Measurements from ENCODE around the gene KCNMA1.

KCNMA1 gene

GRCh38 chr10:77631241-77631640 is 6.4 kb downstream of the KCNMA1 start:
- DNase-seq: no peak

GRCh38 chr10:77630507-77630848 is 7.1 kb downstream of the KCNMA1 start:
- DNase-seq: no peak

DNA sequence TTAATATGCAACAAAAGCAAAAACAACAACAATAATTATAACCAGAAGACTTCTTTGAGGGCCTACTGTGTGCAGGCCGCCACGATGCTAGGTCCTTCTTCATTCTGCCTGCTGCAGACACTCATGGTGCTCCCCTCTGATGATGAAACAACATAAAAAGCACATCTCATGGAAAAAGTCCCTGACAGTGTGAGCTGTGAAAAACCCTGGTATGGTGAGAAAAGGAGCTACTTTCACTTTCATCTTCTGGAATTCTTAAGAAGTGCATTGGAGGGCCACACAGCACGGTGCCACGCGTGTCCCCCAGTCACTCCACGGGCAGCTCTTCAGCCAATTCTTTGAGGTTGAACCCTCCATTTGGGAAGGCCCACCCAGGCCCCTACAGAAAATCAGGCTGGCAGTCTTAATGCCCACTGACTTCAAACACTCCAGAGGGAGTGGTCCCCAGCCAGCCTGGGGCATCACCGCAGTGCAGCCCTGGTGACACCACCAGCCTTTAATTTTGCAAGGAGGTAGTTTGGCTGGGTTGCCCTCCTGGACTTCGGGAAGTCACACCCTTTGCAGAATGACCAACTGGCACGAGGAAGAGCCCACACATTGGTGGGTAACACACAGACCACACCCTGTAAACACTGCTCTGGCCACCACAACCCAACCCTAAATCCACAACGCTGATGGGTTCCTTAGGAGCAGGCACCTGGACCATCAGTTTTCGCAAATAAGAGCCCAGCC is 7.7 kb downstream of the KCNMA1 start:
- DNase-seq: peak; percentile 34

GRCh38 chr10:77628906-77629730 is 8.5 kb downstream of the KCNMA1 start:
- DNase-seq: peak; percentile 76

DNA sequence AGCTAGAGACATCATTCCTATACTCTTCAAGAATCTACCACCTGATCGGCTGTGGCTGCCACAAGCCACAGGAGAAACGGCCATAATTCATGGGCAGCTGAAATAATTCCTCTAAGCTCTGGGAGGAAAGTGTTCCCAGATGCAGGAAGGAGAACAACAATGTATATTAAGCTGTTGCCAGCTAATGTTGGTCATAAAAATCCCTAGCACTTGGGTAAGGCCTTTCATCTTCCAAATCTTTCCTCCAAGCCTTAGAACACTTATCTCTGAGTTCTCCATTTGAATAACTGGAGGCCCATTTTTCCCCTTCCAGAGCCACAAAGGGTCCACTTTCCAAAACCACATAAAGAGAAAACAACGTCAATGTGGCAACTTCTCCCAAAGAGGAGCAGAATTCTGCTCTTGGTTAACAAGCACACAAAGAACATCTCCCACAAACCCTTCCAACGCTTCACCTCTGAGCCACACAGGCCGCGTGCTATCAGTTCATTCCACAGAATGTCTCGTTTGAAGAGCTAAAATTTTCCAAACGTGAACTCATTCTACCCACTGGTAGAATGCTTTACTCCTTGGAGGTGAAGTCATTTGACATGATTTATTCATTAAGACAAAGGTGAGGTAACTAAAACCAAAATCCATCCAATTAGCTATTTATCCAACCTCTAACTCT is 11.2 kb downstream of the KCNMA1 start:
- no peak for DNase-seq

GRCh38 chr10:77625379-77625778 is 12.2 kb downstream of the KCNMA1 start:
- no peak for DNase-seq

- no peak for DNase-seq
These were observed 14.7 kb downstream of the KCNMA1 start for GRCh38 chr10:77622889-77623291.

GRCh38 chr10:77620731-77621130 is 16.9 kb downstream of the KCNMA1 start:
- DNase-seq: no peak

DNA sequence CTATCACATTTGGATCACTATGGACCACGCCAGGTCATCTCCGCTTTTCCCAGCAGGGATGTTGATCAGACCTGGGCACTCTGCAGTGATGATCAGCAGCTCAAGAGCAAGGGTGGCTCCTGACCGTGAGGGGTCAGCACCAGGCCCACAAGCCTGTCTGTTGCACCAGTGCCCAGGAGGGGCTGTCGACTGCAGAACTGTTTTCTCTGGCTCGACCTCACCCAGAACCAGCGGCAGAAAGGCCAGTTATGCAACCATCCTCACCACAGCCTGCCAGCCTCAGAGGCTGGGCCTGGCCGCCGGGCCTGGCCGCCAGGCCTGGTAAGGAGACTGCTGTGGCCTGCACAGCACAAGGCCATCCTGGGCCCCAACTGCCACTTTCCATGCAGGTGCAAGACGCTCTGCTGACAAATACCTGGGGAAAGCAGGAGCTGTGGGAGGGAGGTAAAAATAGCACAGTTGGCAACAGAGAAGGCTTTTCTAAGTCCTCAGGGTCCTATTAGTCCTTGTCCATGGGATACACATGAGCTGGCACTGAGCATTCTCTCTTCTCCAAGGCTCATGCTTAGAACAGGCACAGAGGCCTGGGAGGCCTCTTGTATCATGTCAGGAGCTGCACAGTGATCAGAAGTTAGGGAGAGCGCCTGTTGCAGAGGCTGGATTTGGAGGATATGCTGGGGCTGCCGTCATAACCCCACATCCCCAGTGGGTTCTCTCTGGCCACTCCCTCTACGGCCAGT is 17.5 kb downstream of the KCNMA1 start:
- no peak for DNase-seq

GRCh38 chr10:77618117-77618516 is 19.5 kb downstream of the KCNMA1 start:
- DNase-seq: no peak

DNA sequence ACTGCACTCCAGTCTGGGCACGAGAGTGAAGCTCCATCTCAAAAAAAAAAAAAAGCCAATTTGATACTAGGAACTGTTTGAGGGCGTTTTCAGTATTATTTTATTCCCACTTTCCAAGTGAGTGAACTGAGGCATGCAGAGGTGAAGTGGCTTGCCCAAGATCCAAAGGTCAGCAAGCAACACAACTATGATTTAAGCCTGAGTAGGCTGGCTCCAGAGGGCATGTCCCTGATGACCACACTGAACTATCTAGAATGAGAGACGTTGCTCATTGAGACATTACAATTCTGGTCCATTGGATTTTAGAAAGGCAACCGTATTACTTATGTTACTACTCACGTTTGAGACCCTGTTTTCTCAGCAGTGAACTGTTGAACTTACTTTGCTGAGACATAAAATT is 20.8 kb downstream of the KCNMA1 start:
- no peak for DNase-seq

- DNase-seq: no peak
These were observed 22.6 kb downstream of the KCNMA1 start for GRCh38 chr10:77614778-77615625.

- no peak for DNase-seq
These were observed 24.0 kb downstream of the KCNMA1 start for GRCh38 chr10:77613476-77614130.

DNA sequence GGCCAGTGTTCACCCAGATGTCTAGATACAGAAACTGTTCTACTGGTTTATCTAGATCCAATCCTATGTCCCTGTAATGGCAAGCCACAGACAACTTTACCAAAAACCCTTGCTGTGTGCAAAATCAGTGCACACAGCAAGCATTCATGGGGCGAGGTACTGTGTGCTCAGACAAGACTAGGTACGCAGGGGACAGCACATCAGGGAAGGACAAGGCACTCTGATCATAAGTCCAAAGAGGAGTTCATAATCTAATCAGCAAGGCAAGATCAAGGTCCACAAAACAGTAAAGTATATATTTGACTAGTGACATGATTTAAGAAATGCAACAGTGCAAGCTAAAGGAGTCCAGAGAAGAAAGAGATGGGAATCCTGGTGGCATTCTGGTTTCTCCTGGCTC is 25.9 kb downstream of the KCNMA1 start:
- DNase-seq: no peak

DNA sequence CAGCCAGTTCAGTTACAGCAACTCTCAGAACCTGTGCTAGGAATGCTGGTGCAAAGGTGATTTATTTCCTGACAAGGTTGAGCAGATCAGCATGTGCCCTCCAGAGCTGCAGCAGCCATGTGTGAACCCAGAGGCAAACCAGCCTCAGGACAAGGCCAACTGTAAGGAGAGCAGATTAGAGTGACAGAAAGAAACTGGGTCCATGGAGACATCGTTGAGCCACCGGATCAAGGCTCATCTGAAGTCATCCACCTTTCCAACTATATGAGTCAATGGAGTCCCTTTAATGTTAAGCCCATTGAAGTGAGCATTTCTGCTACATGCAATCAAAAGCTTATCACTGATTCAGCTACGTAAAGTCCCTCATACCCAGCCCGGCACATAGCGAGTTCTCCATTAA is 26.4 kb downstream of the KCNMA1 start:
- no peak for DNase-seq

- DNase-seq: no peak
These were observed 27.8 kb downstream of the KCNMA1 start for GRCh38 chr10:77609781-77610272.

DNA sequence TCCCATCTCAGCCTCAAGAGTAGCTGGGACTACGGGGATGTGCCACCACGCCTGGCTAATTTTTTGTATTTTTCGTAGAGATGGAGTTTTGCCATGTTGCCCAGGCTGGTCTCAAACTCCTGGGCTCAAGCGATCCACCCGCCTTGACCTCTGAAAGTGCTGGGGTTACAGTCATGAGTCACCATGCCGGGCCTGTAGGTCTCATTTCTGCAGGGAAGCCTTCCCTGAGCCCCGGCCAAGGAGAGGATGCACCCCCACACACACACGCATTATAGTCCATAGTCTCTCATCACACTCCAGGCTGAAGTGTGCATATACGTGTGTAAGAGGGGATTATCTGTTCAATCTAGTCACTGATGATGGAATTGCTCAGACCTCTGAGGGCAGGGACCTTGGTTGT is 29.3 kb downstream of the KCNMA1 start:
- DNase-seq: no peak

DNA sequence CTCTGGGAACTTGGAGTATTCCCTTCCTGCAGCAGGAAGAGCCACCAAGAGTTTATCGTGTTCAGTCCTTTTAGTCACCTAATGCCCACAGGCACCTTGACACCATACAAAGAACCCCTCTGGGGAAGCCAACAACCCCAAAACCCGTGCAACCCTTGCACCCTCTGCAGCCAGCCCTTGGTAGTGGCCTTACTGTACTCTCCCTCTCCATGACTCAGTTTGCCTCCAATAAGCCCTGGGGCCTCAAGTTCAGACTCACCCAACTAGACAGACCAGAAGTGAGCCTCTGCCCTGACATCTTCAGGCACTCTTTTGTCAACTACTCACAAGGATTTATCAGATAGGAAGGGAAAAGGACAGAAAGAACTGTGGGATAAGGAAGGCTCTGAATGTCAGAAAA is 30.9 kb downstream of the KCNMA1 start:
- no peak for DNase-seq

GRCh38 chr10:77605466-77605865 is 32.1 kb downstream of the KCNMA1 start:
- DNase-seq: peak; percentile 57

DNA sequence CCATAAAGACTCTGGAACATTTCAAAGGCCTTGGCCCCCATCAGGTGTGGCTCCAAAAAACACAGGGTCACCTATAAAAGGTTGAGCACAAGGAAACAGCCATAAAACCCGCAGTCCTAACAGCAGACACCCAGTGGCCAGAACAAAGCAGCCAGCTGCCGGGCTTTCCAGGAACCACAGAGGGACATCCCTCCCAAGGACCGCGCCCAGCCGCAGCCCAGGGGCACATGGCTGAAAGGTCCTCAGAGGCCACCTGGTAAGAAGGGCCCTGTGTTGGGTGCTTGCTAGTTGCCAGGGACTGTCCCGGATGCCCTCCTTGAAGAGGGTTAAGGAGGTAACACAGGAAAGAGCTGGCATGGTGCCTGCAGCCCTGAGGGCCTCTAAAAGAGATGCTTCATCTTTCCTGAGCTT is 32.7 kb downstream of the KCNMA1 start:
- DNase-seq: peak; percentile 12

- DNase-seq: no peak
These were observed 33.5 kb downstream of the KCNMA1 start for GRCh38 chr10:77604063-77604462.
